Measurements from ENCODE around the gene RGS6. TPM values are rescaled to one million over a fixed set of nuclear protein-coding genes. Genes with fewer than 3 reads are reported as not detected.

The RGS6 gene
- total RNA-seq, 1 donor = not detected

DNA sequence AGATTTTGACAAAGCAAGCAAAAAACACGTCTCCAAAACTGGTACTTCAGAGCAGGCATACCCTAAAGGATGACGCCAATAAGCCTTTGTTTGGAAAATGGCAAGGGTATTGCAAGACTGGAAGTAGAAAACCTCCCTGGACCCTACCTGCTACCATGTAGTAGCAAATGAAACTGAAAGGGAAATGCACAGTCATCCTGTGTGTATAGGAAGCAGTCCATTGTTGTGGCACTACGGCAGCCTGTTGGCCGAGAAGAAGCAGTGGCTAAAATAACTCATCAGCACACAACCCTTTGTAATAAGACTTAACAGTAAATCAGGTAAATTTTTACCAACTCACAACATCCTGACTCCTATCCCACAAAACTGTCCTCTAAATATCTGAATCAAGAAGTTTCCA is 386.4 kb downstream of the RGS6 start:
- H3K4me2 ChIP-seq (ENCODE audit: insufficient read depth, low read length) = no peak overlapping the region
- H4K20me1 ChIP-seq (ENCODE audit: insufficient read depth, low read length) = no peaks in the 10 kb centered on the region
- H3K36me3 ChIP-seq (ENCODE audit: insufficient read depth, low read length) = no peaks in the 10 kb centered on the region
- no peak overlapping the region for H2AFZ ChIP-seq (ENCODE audit: low read length)
- TF ChIP-seq CTCF (IDR thresholded peaks at IDR 0.05; ENCODE audit: extremely low read depth, low read depth, low read length) = no peak
- H3K27ac ChIP-seq (ENCODE audit: low read depth, low read length) = no peak overlapping the region
- H3K27me3 ChIP-seq (ENCODE audit: insufficient read depth, low read length) = no peaks in the 10 kb centered on the region
- H3K79me2 ChIP-seq (ENCODE audit: insufficient read depth, low read length) = no peaks in the 10 kb centered on the region
- H3K4me1 ChIP-seq (ENCODE audit: insufficient read depth, low read length) = no peaks in the 10 kb centered on the region
- H3K9me3 ChIP-seq (ENCODE audit: low read depth, low read length) = no peaks in the 10 kb centered on the region
- DNase-seq (ENCODE audit: insufficient read length, low spot score, missing footprints) = no peak
- no peak overlapping the region for H3K4me3 ChIP-seq (ENCODE audit: insufficient read depth, low read length)

- no peaks in the 10 kb centered on the region for H3K27me3 ChIP-seq (ENCODE audit: insufficient read depth, low read length)
- no peak for DNase-seq (ENCODE audit: insufficient read length, low spot score, missing footprints)
- no peaks in the 10 kb centered on the region for H3K9me3 ChIP-seq (ENCODE audit: low read depth, low read length)
- no peak overlapping the region for H3K4me3 ChIP-seq (ENCODE audit: insufficient read depth, low read length)
- H4K20me1 ChIP-seq (ENCODE audit: insufficient read depth, low read length) = no peaks in the 10 kb centered on the region
- no peaks in the 10 kb centered on the region for H3K79me2 ChIP-seq (ENCODE audit: insufficient read depth, low read length)
- H3K4me2 ChIP-seq (ENCODE audit: insufficient read depth, low read length) = no peak overlapping the region
- no peaks in the 10 kb centered on the region for H3K4me1 ChIP-seq (ENCODE audit: insufficient read depth, low read length)
- H3K36me3 ChIP-seq (ENCODE audit: insufficient read depth, low read length) = no peaks in the 10 kb centered on the region
- no peak for TF ChIP-seq CTCF (IDR thresholded peaks at IDR 0.05; ENCODE audit: extremely low read depth, low read depth, low read length)
- H2AFZ ChIP-seq (ENCODE audit: low read length) = no peak overlapping the region
- H3K27ac ChIP-seq (ENCODE audit: low read depth, low read length) = no peak overlapping the region
These were observed 399.8 kb downstream of the RGS6 start for GRCh38 chr14:72332046-72332445.

DNA sequence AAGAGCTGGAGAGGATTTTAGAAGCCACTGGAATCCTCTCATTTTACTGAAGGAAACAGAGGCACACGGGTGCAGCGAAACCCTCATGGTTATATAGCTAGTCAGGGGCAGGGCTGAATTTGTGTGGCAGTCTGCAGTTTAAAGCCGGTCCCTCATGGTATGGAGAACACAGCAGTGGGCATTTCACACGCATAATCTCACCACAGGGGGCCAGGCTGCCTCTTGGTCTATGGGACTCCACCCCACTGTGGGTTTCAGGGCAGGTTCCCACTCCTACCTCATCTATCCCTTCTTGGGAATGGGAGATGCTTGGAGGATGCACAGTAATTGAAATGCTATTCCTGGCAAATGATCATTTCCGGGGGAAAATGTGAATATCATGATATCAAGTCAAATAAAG is 400.6 kb downstream of the RGS6 start:
- Histone ChIP-seq H3K27me3 (ENCODE audit: insufficient read depth, low read length) (no peaks in the 10 kb centered on the region), H3K4me2 (ENCODE audit: insufficient read depth, low read length) (no peak overlapping the region), H3K9me3 (ENCODE audit: low read depth, low read length) (no peaks in the 10 kb centered on the region), H2AFZ (ENCODE audit: low read length) (no peak overlapping the region), H3K4me1 (ENCODE audit: insufficient read depth, low read length) (no peaks in the 10 kb centered on the region), H3K36me3 (ENCODE audit: insufficient read depth, low read length) (no peaks in the 10 kb centered on the region), H3K4me3 (ENCODE audit: insufficient read depth, low read length) (no peak overlapping the region), H3K27ac (ENCODE audit: low read depth, low read length) (no peak overlapping the region), H3K79me2 (ENCODE audit: insufficient read depth, low read length) (no peaks in the 10 kb centered on the region), H4K20me1 (ENCODE audit: insufficient read depth, low read length) (no peaks in the 10 kb centered on the region)
- no peak for TF ChIP-seq CTCF (IDR thresholded peaks at IDR 0.05; ENCODE audit: extremely low read depth, low read depth, low read length)
- no peak for DNase-seq (ENCODE audit: insufficient read length, low spot score, missing footprints)

DNA sequence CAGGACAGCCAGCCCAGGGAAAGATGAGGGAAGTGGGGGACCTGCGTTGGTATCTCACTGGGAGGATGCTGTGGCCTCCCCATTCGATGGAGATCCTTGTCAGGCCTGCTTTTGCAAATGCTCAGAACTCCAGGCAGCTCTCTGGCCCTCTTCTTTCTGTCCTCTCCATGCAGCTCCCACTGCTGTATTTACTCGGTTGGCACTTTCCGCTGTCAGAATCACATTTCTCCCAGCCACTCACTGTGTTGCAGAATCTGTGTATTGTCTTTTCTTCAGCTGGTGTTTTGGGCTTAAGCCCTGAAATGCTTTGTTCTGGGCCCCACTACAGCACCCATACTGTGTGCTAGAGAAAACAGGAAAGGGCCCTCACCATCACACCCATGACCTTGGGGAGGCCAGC is 401.1 kb downstream of the RGS6 start:
- H3K36me3 ChIP-seq (ENCODE audit: insufficient read depth, low read length) = no peaks in the 10 kb centered on the region
- H3K4me3 ChIP-seq (ENCODE audit: insufficient read depth, low read length) = no peak overlapping the region
- H3K27me3 ChIP-seq (ENCODE audit: insufficient read depth, low read length) = no peaks in the 10 kb centered on the region
- no peak overlapping the region for H3K27ac ChIP-seq (ENCODE audit: low read depth, low read length)
- no peak overlapping the region for H3K4me2 ChIP-seq (ENCODE audit: insufficient read depth, low read length)
- no peaks in the 10 kb centered on the region for H3K9me3 ChIP-seq (ENCODE audit: low read depth, low read length)
- H4K20me1 ChIP-seq (ENCODE audit: insufficient read depth, low read length) = no peaks in the 10 kb centered on the region
- H2AFZ ChIP-seq (ENCODE audit: low read length) = no peak overlapping the region
- DNase-seq (ENCODE audit: insufficient read length, low spot score, missing footprints) = no peak
- H3K4me1 ChIP-seq (ENCODE audit: insufficient read depth, low read length) = no peaks in the 10 kb centered on the region
- no peaks in the 10 kb centered on the region for H3K79me2 ChIP-seq (ENCODE audit: insufficient read depth, low read length)
- TF ChIP-seq CTCF (IDR thresholded peaks at IDR 0.05; ENCODE audit: extremely low read depth, low read depth, low read length) = no peak

Measured in osteoblast (primary cell).